Stimulated activated CD4-positive, alpha-beta T cell treated with anti-CD3 and anti-CD28 coated beads, Interleukin-12 subunit alpha, Interleukin-12 subunit beta, amount 100 ng/mL, for 48 hours (primary cell): ENCODE data around the gene ZC2HC1B.
"Not testable (repeated sequence)": the region's sequence is repeated elsewhere in the genome, so short reads cannot be mapped to it uniquely, and the experiment has no call there.

Source experiments
- DNase-seq, 3 donors: peaks; one replicate each; pipeline ENCODE4 v3.0.0-alpha.2; 2020; ENCODE audit warnings: low read depth in 2 of 3, low spot score in 1 of 3

ZC2HC1B gene

DNA sequence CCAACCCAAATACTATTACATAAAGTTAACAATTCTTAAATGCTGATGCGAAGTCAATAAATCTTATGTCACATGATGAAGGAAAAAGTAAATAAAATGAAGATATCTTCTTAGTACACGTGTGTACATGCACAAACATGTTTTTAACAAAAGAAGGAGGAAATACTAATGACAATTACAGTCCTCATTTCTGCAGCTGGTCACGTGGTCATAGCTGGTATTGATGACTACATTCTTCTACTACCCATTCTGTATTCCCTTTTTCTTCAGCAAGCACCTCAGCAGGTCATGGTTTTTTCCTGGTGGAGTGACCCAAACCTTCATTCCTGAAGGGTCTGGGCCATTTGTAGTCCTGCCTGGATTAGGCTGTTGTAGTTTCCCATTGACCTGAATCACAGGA is 4.5 kb downstream of the ZC2HC1B start:
- not testable (repeated sequence) for DNase-seq

DNA sequence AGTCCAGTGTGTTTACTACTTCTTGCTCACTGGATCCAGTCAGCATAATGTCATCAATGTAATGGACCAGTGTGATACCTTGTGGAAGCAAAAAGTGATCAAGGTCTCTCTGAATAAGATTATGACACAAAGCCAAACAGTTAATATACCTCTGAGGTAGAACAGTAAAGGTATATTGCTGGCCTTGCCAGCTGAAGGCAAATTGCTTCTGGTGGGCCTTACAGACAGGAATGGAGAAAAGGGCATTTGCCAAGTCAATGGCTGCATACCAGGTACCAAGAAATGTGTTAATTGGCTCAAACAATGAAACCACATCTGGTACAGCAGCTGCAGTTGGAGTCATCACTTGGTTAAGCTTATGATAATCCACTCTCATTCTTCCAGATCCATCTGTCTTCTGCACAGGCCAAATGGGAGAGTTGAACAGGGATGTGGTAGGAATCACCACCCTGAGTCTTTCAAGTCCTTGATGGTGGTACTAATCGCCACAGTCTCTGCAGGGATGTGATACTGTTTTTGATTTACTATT is 7.0 kb downstream of the ZC2HC1B start:
- not testable (repeated sequence) for DNase-seq

DNA sequence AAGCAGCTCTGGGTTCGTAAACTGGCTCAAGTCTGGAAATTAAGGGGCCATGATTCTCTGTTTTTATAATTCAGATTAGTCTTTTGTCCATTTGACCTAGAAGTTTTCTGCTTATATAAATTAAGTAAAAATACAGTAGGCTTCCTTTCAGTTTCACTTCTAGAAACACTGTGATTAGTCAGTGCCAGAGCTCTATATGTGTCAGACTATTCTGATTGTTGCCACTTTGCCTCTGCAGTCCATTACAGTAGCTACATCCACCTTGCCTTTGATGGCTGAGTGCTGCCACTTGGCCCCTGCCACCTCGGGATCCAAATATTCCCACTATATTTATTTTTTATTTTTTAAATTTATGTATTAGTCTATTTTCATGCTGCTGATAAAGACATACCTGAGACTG is 7.9 kb downstream of the ZC2HC1B start:
- no peak for DNase-seq

DNA sequence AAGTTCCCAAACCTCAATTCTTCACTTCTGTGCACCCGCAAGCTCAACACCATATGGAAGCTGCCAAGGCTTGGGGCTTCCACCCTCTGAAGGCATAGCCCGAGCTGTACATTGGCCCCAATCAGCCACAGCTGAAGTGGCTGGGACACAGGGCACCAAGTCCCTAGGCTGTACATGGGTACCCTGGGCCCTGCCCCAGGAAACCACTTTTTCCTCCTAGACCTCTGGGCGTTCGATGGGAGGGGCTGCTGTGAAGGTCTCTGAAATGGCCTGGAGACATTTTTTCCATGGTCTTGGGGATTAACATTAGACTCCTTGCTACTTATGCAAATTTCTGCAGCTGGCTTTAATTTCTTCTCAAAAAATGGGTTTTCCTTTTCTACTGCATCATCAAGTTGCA is 9.3 kb downstream of the ZC2HC1B start:
- not testable (repeated sequence) for DNase-seq

DNA sequence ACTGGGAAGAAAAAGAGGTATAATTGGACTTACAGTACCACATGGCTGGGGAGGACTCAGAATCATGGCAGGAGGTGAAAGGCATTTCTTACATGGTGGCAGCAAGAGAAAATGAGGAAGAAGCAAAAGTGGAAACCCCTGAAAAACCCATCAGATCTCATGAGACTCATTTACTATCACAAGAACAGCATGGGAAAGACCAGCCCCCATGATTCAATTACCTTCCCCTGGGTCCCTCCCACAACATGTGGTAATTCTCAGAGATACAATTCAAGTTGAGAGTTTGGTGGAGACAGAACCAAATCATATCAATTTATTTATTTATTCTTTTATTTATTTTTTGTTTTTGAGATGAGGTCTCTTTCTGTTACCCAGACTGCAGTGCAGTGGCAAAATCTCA is 10.2 kb downstream of the ZC2HC1B start:
- not testable (repeated sequence) for DNase-seq

DNA sequence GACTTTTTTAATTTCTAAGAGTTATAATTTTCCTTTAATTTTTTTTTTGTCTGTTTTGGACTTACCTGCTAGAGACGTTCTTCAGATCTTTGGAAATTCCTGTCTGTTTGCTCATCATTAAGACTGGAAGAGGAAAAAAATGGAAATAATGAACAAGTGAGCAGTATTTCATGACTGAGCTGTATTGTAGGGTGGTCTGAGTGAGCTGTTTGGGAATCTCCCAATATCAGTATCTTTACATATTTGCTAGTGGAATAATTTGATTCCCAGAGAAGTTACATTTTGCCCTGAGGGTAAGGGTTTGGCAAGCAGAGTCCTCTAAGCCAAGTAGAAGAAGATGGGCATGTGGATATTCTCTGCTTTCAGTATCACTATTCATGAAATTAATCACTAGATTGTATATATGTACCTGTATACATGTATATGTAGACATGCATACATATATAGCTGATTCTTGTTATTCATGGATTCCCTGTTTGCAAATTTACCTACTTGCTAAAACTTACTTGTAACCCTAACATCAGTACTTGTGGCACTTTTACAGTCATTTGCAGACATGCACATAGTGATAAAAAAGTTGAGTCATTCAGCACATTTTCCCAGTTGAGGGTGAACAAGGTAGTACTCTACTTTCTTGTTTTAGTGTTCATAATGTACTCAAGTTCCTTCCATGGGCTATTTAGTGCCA is 13.5 kb downstream of the ZC2HC1B start:
- no peak for DNase-seq

DNA sequence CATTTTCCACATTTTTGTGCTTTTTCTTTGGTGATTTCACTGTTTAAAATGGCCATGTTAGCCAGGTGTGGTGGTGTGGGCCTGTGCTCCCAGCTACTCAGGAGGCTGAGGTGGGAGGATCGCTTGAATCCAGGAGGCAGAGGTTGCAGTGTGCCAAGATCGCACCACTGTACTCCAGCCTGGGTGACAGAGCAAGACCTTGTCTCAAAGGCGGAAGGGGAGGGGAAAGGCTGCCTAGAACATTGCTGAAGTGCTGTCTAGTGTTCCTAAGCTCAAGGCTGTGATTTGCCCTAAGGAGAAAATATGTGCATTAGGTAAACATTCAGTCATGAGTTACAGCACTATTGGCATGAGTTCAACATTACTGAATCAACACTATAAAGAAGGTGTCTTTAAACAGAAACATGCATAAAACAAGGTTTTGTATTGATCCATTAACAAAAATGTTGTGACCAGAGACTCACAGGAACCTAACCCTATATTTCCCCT is 14.0 kb downstream of the ZC2HC1B start:
- DNase-seq = no peak

DNA sequence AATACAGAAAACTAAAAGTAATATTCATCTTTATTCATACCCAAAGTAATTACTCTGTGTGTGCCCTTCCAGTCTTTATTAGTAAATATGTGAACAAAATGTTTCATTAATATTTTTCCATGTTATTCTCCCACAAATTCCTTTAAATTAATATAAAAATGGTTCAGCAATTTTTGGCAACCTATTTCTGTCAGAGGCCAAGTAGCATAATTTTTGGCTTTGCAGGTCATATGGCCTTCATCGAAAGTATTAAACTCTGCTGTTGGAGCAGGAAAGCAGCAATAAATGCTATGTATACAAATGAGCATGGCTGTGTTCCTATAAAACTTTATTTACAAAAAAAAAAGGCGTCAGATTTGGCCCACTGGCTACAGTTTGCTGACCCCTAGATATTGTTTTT is 16.1 kb downstream of the ZC2HC1B start:
- DNase-seq = no peak

DNA sequence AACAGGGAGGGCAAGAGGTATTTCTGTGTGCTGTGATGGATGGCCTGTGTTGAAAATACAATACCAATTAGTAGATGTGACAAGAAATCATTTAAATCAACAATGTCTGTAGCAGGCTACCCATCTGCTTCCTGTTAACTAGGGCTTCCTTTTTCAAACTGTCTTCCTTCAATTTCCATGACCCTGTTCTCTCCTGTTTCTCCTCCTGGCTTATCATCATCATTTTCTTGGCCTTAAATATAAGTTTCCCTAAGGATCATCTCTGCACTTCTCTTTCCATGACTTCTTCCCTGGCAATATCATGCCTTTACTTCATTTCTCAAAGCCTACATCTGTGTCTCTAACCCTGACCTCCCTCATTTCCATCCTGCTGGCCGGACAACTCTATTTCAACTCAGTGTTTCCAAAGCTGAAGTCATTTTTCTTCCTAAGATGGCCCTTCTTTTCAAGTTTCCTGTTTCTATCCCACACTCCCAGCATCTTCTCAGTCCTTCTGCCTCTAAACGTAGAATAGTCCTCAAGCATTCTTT is 18.2 kb downstream of the ZC2HC1B start:
- no peak for DNase-seq

DNA sequence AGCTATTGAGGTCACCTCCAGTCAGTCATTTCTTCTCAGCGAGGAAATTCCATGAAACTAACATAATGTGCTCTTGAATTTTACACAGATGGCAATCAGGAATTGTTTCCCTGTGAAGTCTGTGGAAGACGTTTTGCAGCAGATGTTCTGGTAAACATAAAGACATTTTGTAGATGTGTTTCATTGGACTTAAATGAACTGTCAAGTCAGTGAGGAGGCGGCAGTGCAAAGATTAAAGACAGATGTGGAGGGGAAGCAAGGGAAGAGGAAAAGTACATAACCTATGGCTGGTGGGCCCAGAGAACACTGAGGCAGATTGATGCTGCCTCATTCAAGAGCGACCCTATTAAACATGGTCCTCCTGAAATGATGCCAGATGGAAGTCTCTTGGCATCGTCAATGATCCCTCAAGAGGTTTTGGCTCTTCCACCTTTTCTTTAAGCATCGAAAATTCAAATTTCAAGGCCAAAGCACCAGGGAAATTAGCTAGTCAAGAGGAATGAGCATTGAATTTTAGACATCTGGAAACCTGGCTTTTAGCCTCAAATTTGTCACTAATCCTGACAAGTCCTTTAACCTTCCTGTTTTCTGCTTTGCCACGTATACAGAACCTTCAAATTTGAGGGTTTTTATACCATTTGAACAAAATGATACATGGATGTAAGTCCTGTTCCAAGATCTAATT is 20.1 kb downstream of the ZC2HC1B start:
- no peak for DNase-seq

DNA sequence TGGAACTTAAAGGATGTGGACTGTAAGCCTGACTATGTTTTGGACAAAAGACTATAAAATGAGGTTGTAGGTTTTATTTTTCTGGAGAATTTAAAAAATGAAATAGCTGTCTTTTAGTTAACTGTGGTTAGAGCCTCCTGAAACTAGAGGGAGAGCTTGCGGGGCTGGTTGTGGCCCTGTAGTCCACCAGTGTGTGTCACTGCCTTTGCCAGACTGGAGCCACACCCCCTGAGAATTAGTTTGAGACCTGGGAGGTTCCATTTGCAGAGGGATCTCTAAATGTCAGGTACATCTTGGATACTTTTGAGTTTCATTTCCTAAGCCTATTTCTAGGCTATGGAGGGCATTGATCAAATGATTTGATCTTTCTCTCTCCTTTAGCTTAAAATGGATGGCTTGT is 20.8 kb downstream of the ZC2HC1B start:
- no peak for DNase-seq

DNA sequence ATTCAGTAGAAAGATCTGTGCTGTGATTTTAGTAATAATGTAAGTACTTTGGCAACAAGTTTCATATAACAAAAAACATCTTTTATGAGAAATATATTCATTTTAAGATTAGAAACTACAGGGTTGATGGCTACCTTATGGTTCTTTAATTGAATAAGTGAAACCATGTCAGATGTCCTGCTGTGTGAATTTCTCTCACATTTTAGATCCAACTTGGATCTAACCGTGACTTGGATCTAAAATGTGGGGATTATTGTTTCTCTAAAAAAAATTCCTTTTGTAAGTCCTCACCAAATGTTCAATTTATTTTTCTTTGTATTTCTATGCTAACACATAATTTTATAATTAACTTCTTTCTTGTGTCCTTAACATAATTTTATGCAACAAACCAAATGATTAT is 30.4 kb downstream of the ZC2HC1B start:
- no peak for DNase-seq

DNA sequence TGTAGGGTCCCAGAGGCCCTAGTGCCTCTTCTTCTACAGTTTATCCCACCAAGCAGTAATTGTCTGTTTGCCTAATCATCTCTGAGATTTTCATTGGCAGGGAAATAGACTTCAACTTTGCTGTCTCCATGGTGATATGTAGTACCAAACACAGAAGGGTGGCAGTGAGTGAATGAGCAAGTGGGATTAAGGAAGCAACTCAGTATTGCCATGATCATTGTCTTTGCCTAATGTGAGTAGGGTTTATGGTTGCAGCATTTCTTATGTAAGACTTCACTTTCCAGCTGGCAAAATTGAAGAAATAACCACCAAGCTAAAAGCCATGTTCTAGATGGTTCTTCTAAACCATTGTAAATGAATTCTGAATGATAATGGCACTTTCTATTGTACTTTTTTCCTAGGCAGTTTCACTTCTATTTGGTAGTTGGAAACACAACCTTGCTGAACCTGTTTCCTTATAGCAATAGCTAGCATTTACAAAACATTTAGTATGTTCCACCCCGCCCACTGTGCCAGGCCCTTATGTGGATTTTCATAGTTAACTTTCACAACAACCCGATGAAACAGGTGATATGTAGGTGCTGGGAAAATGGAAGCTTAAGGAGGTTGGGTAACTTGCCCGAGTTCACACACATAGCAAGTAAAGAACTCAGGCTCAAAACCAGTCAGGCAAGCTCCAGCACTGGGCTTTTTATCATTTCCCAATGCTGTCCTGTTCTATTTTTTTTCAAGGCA is 32.0 kb downstream of the ZC2HC1B start:
- no peak for DNase-seq

DNA sequence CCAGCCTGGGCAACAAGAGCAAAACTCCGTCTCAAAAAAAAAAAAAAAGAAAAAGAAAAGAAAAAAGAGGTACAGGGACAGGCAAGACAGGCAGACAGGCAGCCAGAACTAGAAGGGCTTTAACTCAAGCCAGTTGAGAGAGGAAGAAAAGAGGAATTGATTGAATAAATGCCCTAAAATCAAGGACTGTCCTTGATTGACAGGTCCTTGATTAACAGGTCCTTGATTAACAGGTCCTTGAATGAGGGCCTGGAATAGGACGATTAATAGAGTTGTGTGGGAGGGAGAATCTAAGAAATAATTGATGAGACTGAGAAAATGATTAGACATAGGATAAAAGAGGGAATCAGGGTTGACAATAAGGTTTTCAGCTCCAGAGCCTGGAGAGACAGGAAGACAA is 36.1 kb downstream of the ZC2HC1B start:
- no peak for DNase-seq

DNA sequence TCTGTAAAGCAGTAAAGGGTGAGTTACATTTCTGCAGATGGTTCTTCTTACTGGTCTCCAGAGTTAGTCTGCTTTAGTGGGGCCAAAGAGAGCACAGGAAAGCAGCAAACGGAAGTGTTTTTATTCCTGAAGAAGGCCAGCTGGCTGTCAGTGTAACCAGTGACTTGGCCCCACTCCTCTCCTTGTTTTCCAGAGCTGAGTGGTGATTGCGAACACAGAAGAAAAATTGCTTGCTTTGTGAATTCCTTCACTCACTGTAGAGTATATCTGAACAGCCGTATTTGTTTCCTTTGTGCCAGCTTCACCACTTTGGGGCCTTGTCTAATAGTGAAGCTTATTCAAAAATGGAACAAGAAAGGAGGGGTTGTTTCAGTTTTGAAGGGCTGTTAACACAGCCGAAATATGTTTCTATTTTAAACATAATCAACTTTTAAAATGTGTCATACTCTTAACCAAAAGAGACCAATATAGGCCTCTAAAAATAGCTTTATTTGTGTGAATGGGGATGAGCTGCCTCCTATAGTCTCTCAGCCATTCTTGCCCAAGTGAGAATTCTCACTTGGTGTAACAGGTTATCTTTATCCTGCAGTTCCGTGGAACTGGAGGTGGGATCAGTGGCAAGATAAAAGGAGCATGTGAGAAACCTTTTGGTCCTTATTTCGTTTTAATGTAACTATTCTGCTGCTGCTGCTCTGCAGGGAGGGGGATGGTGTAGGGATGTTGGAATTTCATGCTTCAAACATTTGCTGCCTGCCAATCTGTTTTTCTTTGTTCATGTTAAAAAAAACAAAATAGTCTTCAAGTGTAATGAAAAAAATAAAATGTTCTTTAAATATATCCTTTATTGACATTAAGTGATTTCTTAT is 37.8 kb downstream of the ZC2HC1B start:
- no peak for DNase-seq

DNA sequence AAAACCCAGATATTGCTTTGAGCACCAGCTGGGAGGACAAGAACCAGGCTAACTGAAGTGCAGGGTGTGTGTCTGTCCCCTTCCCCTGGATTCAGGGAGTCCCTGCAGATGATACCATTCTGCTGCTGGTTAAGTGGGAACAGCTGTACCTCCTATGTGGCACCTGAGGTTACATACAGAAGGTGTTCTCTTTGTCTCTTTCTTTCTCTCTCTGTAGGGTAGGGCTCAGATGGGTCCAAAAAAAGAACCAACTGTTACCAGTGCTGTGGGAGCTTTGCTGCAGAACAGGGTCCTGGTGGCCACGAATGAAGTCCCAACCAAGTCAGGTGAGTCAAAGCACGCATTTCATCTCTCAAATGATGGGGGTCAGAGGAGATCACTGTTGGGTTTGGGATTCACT is 38.6 kb downstream of the ZC2HC1B start:
- no peak for DNase-seq

DNA sequence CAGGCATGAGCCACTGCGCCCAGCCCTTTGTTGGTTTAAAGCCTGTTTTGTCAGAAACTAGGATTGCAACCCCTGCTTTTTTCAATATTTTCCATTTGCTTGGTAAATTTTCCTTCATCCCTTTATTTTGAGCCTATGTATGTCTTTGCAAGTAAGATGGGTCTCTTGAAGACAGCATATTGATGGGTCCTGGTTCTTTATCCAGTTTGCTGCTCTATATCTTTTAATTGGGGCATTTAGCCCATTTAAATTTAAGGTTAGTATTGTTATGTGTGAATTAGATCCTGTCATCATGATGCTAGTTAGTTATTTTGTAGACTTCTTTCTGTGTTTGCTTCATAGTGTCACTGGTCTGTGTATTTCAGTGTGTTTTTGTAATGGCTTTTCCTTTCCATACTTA is 46.8 kb downstream of the ZC2HC1B start:
- DNase-seq = no peak

DNA sequence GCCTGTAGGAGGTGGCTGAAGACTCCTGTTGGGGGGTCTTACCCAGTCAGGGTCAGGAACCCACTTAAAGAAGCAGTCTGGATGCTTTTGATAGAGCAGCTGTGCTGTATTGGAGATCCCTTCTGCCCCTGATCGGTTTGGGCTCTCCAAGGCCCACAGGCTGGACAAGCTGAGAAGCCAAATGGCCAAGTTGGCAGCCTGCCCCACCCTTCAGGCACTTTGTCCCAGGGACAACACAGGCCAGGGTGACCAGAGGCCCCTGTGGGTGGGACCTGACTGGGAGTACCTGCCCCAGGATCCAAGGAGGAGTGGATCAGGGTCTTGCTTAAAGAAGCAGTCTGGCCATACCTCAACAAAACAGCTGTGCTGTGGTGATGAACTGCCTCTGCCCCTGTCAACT is 48.4 kb downstream of the ZC2HC1B start:
- DNase-seq = no peak

DNA sequence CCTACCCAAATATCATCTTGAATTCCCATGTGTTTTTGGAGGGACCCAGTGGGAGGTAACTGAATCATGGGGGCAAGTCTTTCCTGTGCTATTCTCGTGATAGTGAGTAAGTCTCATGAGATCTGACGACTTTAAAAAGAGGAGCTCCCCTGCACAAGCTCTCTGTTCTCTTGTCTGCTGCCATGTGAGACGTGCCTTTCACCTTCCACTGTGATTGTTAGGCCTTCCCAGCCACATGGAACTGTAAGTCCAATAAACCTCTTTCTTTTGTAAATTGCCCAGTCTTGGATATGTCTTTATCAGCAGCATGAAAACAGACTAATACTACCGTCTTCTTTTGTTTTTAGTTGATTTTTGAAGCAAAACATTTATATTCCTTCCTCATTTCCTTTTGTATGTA is 52.8 kb downstream of the ZC2HC1B start:
- not testable (repeated sequence) for DNase-seq

DNA sequence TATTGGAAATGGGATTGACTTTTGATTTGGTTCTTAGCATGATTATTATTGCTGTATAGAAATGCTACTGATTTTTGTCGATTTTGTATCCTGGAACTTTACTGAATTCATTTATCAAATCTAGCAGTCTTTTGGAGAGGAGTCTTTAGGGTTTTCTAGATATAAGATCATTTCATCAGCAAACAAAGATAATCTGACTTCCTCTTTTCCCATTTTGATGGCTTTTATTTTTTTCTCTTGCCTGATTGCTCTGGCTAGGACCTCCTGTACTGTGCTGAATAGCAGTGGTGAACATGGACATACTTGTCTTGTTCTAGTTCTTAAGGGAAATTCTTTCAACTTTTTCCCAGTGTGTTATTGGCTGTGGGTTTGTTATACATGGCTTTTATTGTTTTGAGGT is 64.6 kb downstream of the ZC2HC1B start:
- no peak for DNase-seq

DNA sequence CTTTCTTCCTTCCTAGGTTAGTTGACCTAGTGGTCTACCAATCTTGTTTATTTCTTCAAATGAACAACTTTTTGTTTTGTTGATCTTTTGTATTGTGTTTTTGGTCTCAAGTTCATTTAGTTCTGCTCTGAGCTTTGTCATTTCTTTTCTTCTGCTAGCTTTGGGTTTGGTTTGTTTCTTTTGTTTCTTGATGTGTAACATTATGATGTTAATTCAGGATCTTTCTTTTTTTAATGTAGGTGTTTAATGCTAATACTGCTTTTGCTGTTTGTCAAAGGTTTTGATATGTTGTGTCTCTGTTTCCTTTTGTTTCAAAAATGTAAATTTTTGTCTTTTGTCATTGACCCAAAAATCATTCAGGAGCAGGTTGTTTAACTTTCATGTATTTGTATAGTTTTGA is 65.7 kb downstream of the ZC2HC1B start:
- DNase-seq = no peak
